Vagina (tissue), 2 donors: ENCODE data around the gene RITA1. TPM values are rescaled to one million over a fixed set of nuclear protein-coding genes. Genes with fewer than 3 reads are reported as not detected.

Source experiments
- DNase-seq, 2 donors: peaks; one replicate each; pipeline ENCODE4 v3.0.0-alpha.2; 2017; ENCODE audit errors: extremely low spot score in 2 of 2
- H3K27ac ChIP-seq: fragments of 200-600 bp; sonication (generic); one replicate; pipeline ENCODE4 v1.5.1; 2019
- H3K27me3 ChIP-seq: fragments of 200-600 bp; sonication (generic); one replicate; pipeline ENCODE4 v1.5.1; 2019
- H3K36me3 ChIP-seq, 2 donors: fragments of 200-600 bp; sonication (generic); one replicate each; pipeline ENCODE4 v1.5.1; 2017 to 2019
- H3K4me1 ChIP-seq: fragments of 200-600 bp; sonication (generic); one replicate; pipeline ENCODE4 v1.5.1; 2019
- H3K4me3 ChIP-seq, 2 donors: fragments of 200-600 bp; sonication (generic); 1 replicate in 1 of 2; 2 replicates in 1 of 2; pipeline ENCODE4 v1.5.1; 2016 to 2019
- H3K9me3 ChIP-seq: fragments of 200-600 bp; sonication (generic); one replicate; pipeline ENCODE4 v1.5.1; 2019
- POLR2A ChIP-seq, 2 donors: fragments of 450-650 bp; IDR thresholded peaks; one replicate each; pipeline ENCODE4 v1.6.1; 2017; ENCODE audit warnings: antibody characterized with exemption in 2 of 2, mild to moderate bottlenecking in 2 of 2, moderate library complexity in 2 of 2
- POLR2AphosphoS5 ChIP-seq, 2 donors: sonication (generic); formaldehyde crosslinking; IDR thresholded peaks; one replicate each; pipeline ENCODE4 v1.9.0; 2017; ENCODE audit warnings: antibody characterized with exemption in 2 of 2, mild to moderate bottlenecking in 2 of 2, low read depth in 1 of 2; ENCODE audit not compliant: insufficient read depth in 1 of 2
- intact Hi-C: fragments of 100-400 bp; cut with DNase I; formaldehyde crosslinking; loops from one replicate; pipeline ENCODE4 v1.15.1; 2023
- total RNA-seq: library from RNA; depleted of rRNA; stranded (reverse); fragments of >200 nt; gene quantifications from one replicate; pipeline ENCODE4 v1.2.3, GENCODE V29; 2016
- TF ChIP-seq, protein P1 (sequence below), 3 experiments: fragments of 450-650 bp in 2 of 3; fragments of 200-600 bp in 1 of 3; sonication (generic) in 1 of 3; IDR thresholded peaks; one replicate each; pipeline ENCODE4 v1.5.1; 2017 to 2019; ENCODE audit warnings: antibody characterized with exemption in 3 of 3, mild to moderate bottlenecking in 2 of 3, moderate library complexity in 2 of 3

The RITA1 gene
- total RNA-seq, 1 donor from 2014 or later: 14.5 TPM

DNA sequence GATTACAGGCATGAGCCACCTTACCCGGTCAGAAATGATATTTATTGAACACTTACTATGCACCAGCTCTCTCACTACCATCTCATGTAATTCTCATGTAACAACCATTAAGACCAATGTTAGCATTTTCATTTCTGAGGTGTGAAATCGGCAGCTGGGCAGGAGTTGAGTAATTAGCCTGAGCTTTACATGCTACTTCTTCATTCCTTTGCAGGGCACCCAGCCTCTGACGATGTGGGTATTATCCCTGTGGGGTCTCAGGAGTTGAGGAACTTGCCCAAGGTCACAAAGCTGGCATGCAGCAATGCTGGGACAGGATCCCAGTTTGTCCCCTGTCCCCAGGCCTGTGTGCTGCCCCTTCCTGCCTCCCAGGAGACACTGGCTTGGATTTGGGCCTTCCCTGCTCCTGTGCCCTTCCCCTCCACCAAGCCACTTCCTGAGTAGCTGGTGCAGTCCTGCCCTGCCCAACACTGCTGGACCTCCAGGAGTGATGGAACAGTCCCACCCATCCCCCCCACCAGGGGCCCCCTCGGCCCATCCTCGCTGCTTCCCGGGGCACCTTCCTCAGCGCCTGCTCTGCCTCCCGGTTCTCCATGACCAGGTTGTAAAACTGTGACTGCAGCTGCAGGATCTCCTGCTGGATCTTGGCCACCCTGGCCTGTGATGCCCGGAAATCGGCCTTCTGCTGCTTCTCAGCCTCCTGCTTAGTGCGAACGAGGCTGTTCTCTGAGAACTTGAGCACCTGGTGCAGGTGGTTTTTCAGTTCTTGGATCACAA is 14.7 kb downstream of the RITA1 start:
- peaks cover 5% of the 10 kb centered on the region for H3K4me1 ChIP-seq
- TF ChIP-seq, protein P1, sequence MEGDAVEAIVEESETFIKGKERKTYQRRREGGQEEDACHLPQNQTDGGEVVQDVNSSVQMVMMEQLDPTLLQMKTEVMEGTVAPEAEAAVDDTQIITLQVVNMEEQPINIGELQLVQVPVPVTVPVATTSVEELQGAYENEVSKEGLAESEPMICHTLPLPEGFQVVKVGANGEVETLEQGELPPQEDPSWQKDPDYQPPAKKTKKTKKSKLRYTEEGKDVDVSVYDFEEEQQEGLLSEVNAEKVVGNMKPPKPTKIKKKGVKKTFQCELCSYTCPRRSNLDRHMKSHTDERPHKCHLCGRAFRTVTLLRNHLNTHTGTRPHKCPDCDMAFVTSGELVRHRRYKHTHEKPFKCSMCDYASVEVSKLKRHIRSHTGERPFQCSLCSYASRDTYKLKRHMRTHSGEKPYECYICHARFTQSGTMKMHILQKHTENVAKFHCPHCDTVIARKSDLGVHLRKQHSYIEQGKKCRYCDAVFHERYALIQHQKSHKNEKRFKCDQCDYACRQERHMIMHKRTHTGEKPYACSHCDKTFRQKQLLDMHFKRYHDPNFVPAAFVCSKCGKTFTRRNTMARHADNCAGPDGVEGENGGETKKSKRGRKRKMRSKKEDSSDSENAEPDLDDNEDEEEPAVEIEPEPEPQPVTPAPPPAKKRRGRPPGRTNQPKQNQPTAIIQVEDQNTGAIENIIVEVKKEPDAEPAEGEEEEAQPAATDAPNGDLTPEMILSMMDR (IDR thresholded peaks at IDR 0.05): no peak
- TF ChIP-seq POLR2AphosphoS5 (IDR thresholded peaks at IDR 0.05; ENCODE audit: insufficient read depth in 1 of 2, low read depth in 1 of 2): no peak
- TF ChIP-seq POLR2A (IDR thresholded peaks at IDR 0.05): no peak
- no peaks in the 10 kb centered on the region for H3K27me3 ChIP-seq
- no peak overlapping the region for H3K27ac ChIP-seq
- no peak for DNase-seq
- no peaks in the 10 kb centered on the region for H3K36me3 ChIP-seq
- no peak overlapping the region for H3K4me3 ChIP-seq
- intact Hi-C loops: no loop called here
- no peaks in the 10 kb centered on the region for H3K9me3 ChIP-seq

DNA sequence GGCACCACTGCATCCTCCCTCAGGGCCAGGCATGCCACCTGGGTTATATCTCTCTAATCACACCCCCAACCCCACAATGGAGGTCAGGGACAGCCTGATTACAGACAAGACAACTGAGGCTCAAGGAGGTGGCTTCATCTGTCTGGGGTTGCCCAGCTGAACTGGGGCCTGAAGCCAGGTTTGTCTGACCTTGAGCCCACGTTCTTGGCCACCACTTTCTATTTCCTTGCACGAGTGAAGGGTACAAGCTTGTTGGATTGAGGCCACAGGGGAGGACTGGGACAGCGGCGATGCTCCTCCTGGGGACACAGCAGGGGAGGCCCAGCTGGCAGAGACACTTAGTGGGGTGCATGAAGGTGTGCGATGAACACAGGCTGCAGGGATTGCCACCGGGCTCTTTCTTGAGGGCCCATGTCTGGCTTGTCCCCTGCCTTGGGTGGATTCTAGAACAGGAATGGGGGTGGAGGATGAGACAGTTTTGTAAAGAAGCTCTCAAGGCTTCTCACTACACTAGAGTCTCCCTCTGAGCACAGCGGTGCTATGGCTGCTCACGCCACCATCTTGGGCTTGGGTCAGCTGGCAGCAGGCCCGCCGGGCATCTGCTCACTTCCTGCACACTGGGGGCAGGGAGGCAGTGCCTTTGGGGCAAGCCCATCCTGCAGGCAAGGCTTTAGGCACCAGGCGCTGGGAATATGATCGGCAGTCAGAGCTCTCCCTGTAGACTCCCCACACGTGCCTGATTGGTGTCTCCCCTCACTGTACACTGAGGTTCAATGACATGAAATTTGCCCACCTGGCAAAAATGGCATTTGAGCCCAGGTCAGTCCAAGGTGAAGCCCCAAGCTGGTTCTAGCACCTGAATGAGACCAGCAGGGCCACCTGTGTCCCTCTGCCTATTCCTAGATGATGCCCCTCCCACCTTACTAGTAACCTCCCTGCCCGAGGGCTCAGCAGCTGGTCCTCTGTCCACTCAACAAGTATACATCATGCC is 16.0 kb downstream of the RITA1 start:
- H3K9me3 ChIP-seq: no peaks in the 10 kb centered on the region
- H3K27me3 ChIP-seq: no peaks in the 10 kb centered on the region
- intact Hi-C loops: no loop called here

DNA sequence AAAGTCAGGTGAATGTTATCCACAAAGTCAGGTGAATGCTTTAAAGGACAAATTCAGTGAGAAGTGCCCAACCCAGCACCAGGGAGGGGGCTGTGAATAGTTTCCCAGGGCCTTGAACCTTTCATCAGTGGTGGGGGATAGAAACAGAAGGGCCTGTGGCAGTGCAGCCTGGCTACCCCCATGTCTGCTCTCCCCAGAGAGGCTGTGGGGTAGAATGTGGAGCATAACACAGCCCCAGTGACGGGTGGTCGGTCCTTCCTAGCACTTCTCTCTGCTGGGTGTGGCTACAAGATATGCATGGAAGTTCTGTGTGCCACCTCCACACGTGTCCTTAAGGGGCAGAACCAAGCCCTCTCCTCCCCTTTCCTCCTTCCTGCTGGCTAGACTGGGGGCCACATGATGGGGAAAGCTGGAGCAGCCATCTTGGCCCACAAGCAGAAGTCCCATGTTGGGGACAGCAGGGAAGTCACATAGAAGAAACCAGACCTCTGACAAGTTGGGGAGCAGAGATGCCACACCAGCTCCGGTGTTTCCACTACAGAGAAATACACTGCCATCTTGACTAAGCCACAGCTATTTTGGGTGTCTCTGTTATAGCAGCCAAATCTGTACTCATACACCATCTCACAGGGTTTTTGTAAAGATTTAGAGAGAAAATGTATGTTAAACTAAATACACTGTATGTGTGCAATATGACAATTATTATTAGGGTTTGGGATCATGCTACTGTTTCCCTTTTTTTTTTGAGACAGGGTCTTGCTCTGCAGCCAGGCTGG is 17.0 kb downstream of the RITA1 start:
- intact Hi-C loops: no loop called here
- Histone ChIP-seq H3K4me3 (no peak overlapping the region), H3K4me1 (no peaks in the 10 kb centered on the region), H3K9me3 (no peaks in the 10 kb centered on the region), H3K27me3 (no peaks in the 10 kb centered on the region), H3K27ac (no peak overlapping the region), H3K36me3 (no peaks in the 10 kb centered on the region)
- no peak for DNase-seq
- TF ChIP-seq POLR2A (IDR thresholded peaks at IDR 0.05) (no peak), POLR2AphosphoS5 (IDR thresholded peaks at IDR 0.05; ENCODE audit: insufficient read depth in 1 of 2, low read depth in 1 of 2) (no peak)
- TF ChIP-seq, protein P1 (IDR thresholded peaks at IDR 0.05): no peak

More for the DNA sequence above, 16.0 kb downstream of the RITA1 start:
- Histone ChIP-seq H3K36me3 (no peaks in the 10 kb centered on the region), H3K27ac (no peak overlapping the region), H3K4me3 (no peak overlapping the region), H3K4me1 (no peaks in the 10 kb centered on the region)
- no peak for DNase-seq
- no peak for TF ChIP-seq POLR2A (IDR thresholded peaks at IDR 0.05)
- TF ChIP-seq, protein P1 (IDR thresholded peaks at IDR 0.05): no peak

DNA sequence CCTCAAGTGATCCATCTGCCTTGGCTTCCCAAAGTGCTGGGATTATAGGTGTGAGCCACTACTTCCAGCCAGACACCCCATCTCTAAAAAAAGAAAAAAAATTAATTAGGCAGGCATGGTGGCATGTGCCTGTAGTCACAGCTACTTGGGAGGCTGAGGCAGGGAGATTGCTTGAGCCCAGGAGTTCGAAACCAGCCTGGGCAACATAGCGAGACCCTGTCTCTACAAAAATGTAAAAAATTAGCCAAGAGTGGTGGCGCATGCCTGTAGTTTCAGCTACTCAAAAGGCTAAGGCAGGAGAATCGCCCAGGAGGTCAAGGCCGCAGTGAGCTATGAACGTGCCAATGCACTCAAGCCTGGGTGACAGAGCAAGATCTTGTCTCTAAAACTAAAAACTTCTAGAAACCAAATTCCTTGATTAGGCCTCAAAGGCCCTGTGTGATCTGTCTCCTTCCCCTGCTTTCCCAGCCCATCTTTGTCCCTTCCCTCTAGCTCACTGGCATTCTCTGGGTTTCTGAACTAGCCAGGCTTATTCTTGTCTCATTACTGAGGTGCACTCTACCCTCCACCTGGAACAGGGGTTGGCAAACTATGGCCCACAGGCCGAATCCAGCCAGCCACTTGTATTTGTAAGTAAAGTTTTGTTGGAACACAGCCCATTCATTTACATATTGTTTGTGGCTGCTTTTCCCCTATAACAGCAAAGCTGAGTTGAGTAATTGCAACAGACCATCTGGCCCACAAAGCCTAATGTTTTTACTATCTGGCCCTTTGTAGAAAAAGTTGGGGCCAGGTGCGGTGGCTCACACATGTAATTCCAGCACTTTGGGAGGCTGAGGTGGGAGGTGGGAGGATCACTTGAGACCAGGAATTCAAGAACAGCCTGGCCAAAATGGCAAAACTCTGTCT is 18.6 kb downstream of the RITA1 start:
- Histone ChIP-seq H3K4me1 (peaks cover 8% of the 10 kb centered on the region), H3K27ac (no peak overlapping the region), H3K4me3 (no peak overlapping the region), H3K9me3 (no peaks in the 10 kb centered on the region), H3K36me3 (no peaks in the 10 kb centered on the region), H3K27me3 (no peaks in the 10 kb centered on the region)
- TF ChIP-seq, protein P1 (IDR thresholded peaks at IDR 0.05): no peak
- TF ChIP-seq POLR2A (IDR thresholded peaks at IDR 0.05): no peak
- DNase-seq: no peak
- intact Hi-C loops: no loop called here
